HEK293 (cell line): ENCODE data around the gene PCDH9.

ENCODE experiments used
- FEZF1 ChIP-seq: fragments of 450-650 bp; formaldehyde crosslinking; IDR thresholded peaks from 2 replicates; pipeline ENCODE4 v1.5.1; 2016; ENCODE audit warnings: missing biosample characterization, missing genetic modification characterization
- REST ChIP-seq: fragments of 450-650 bp; formaldehyde crosslinking; IDR thresholded peaks from 2 replicates; pipeline ENCODE4 v1.5.1; 2016; ENCODE audit warnings: missing biosample characterization, missing genetic modification characterization
- ZBTB6 ChIP-seq: fragments of 450-650 bp; formaldehyde crosslinking; IDR thresholded peaks from 2 replicates; pipeline ENCODE4 v1.5.1; 2017; ENCODE audit warnings: missing biosample characterization, missing genetic modification characterization
- ZSCAN30 ChIP-seq: fragments of 450-650 bp; IDR thresholded peaks from 2 replicates; pipeline ENCODE4 v1.5.1; 2018; ENCODE audit warnings: missing biosample characterization, mild to moderate bottlenecking, missing genetic modification characterization, moderate library complexity
- TF ChIP-seq, protein P1 (sequence below): fragments of 450-650 bp; formaldehyde crosslinking; IDR thresholded peaks from 2 replicates; pipeline ENCODE4 v1.5.1; 2016; ENCODE audit warnings: missing biosample characterization, missing genetic modification characterization

DNA sequence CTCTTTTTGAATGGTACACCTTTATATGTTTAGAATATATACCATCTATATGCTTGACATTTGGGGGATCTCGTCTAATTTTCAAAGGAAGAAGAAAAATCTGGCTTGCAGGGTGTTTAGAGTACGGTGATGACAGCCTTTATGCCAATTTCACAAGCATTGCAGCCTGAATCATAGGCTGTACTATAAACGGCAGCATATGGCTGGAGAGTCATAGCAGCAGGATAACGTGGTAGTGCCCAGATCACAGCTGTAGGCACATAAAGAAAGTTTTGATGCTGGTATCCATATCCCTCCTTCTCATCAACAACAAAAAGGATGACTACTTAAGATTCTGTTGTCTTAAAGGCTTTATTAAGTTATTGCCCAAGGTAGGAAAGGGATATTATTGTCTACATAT is 253.0 kb downstream of the PCDH9 start:
- no peak for TF ChIP-seq ZBTB6 (tag by site-specific recombination)
- no peak for TF ChIP-seq REST (tag by site-specific recombination)
- TF ChIP-seq, protein P1, sequence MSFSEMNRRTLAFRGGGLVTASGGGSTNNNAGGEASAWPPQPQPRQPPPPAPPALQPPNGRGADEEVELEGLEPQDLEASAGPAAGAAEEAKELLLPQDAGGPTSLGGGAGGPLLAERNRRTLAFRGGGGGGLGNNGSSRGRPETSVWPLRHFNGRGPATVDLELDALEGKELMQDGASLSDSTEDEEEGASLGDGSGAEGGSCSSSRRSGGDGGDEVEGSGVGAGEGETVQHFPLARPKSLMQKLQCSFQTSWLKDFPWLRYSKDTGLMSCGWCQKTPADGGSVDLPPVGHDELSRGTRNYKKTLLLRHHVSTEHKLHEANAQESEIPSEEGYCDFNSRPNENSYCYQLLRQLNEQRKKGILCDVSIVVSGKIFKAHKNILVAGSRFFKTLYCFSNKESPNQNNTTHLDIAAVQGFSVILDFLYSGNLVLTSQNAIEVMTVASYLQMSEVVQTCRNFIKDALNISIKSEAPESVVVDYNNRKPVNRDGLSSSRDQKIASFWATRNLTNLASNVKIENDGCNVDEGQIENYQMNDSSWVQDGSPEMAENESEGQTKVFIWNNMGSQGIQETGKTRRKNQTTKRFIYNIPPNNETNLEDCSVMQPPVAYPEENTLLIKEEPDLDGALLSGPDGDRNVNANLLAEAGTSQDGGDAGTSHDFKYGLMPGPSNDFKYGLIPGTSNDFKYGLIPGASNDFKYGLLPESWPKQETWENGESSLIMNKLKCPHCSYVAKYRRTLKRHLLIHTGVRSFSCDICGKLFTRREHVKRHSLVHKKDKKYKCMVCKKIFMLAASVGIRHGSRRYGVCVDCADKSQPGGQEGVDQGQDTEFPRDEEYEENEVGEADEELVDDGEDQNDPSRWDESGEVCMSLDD (tag by site-specific recombination), result no peak
- no peak for TF ChIP-seq FEZF1 (tag by site-specific recombination)
- TF ChIP-seq ZSCAN30 (tag by site-specific recombination), result no peak
